Lower leg skin (tissue), 4 donors: ENCODE results near the gene ASAH2. TPM values are rescaled to one million over a fixed set of nuclear protein-coding genes. Genes with fewer than 3 reads are reported as not detected.
"Not testable (repeated sequence)": the region's sequence is repeated elsewhere in the genome, so short reads cannot be mapped to it uniquely, and the experiment has no call there.

ENCODE experiments used
- DNase-seq, 2 donors: peaks; one replicate each; pipeline ENCODE4 v3.0.0-alpha.2; 2019; ENCODE audit warnings: low spot score in 2 of 2
- H3K4me3 ChIP-seq: fragments of 200-600 bp; sonication (generic); 2 replicates; pipeline ENCODE4 v1.5.1; 2017; ENCODE audit warnings: mild to moderate bottlenecking, low read depth; ENCODE audit not compliant: poor library complexity, severe bottlenecking
- CTCF ChIP-seq, 3 donors: fragments of 450-650 bp; IDR thresholded peaks; one replicate each; pipeline ENCODE4 v1.5.1; 2016; ENCODE audit warnings: antibody characterized with exemption in 3 of 3, mild to moderate bottlenecking in 3 of 3, moderate library complexity in 2 of 3
- POLR2A ChIP-seq, 2 donors: fragments of 450-650 bp; IDR thresholded peaks; one replicate each; pipeline ENCODE4 v1.6.1; 2016 to 2017; ENCODE audit warnings: antibody characterized with exemption in 2 of 2, mild to moderate bottlenecking in 1 of 2, moderate library complexity in 1 of 2
- WGBS, 2 donors: methylation state at CpG; one replicate each; pipeline ENCODE4 v1.1.5; 2018; 5-methylcytosine and 5-hydroxymethylcytosine counted together
- intact Hi-C: fragments of 100-400 bp; cut with DNase I; formaldehyde crosslinking; loops from one replicate; pipeline ENCODE4 v1.15.0; 2023; ENCODE audit warnings: low total_unique reads
- total RNA-seq, 4 donors: library from RNA; depleted of rRNA; stranded (reverse); fragments of >200 nt; gene quantifications; one replicate each; pipeline ENCODE4 v1.1.0, GENCODE V29; 2016

The ASAH2 gene
- total RNA-seq, 4 donors from 2014 or later, result 0.04 to 0.36 (median 0.29) TPM; not detected in 1

DNA sequence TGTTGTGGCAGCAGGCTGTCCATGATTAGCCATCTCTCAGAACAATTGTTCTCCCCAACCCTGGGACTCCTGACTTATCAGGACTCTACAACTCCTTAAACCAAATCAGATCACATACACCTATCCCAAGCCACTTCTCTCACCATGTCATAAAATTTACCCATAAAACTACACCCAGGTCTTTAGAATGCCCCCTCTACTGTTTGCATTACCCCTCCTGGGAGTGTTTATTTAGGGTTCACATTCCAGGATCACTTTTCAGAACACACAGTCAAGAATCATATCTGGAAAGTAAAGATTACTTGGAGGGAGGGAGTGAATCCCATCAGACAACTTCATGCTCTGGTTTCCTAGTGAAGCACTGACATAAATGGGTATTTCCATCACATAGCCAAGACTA lies 7.1 kb downstream of the ASAH2 start:
- TF ChIP-seq POLR2A (IDR thresholded peaks at IDR 0.05) (no peak), CTCF (IDR thresholded peaks at IDR 0.05) (no peak)
- H3K4me3 ChIP-seq, result no peak overlapping the region
- no peak for DNase-seq
- intact Hi-C loops, result no loop called here

GRCh38 chr10:50242777-50243176 lies 8.5 kb downstream of the ASAH2 start:
- H3K4me3 ChIP-seq, result no peak overlapping the region
- intact Hi-C loops, result no loop called here
- TF ChIP-seq POLR2A (IDR thresholded peaks at IDR 0.05) (no peak), CTCF (IDR thresholded peaks at IDR 0.05) (no peak)
- WGBS, 2 donors, result 91 to 95% methylated on average over 4 of the region's 4 CpGs
- no peak for DNase-seq

- H3K4me3 ChIP-seq, intact Hi-C loops, DNase-seq: not testable (repeated sequence)
- 95 to 100% methylated on average over 1 of the region's 1 CpG for WGBS, 2 donors
Observed at GRCh38 chr10:50241478-50241877, 9.8 kb downstream of the ASAH2 start.

- no peak for TF ChIP-seq CTCF (IDR thresholded peaks at IDR 0.05)
- TF ChIP-seq POLR2A (IDR thresholded peaks at IDR 0.05), result no peak
- 76 to 80% methylated on average over 4 of the region's 4 CpGs for WGBS, 2 donors
- DNase-seq, result no peak
Observed at GRCh38 chr10:50234486-50234885, 16.8 kb downstream of the ASAH2 start.

DNA sequence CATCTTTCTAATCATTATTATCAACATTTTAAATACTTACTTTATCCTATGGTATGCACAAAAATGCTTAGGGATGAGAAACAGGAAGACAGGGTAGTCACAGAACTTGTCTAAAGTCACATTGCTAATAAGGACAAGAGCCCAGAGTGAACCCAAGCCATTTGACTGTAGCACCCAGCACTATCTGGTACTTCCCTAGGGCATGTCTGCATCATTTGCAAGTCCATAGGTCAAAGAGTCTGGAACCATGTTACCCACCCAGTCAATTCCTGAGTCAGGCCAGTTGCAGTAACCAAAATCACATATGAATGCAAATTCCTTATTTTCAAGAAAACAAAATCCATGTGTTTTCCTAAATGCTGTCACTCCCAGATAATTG lies 19.1 kb downstream of the ASAH2 start:
- intact Hi-C loops, result no loop called here
- TF ChIP-seq CTCF (IDR thresholded peaks at IDR 0.05), result no peak
- no peak for TF ChIP-seq POLR2A (IDR thresholded peaks at IDR 0.05)
- no peak for DNase-seq
- H3K4me3 ChIP-seq, result no peak overlapping the region

More at GRCh38 chr10:50234486-50234885, 16.8 kb downstream of the ASAH2 start:
- intact Hi-C loops, result no loop called here
- H3K4me3 ChIP-seq, result no peak overlapping the region

GRCh38 chr10:50231515-50232260 lies 19.6 kb downstream of the ASAH2 start:
- H3K4me3 ChIP-seq, result no peak overlapping the region
- DNase-seq, result no peak
- intact Hi-C loops, result no loop called here
- no peak for TF ChIP-seq CTCF (IDR thresholded peaks at IDR 0.05)
- no peak for TF ChIP-seq POLR2A (IDR thresholded peaks at IDR 0.05)
